Stomach (tissue), 9 donors: ENCODE results near the gene DKK2. TPM values are rescaled to one million over a fixed set of nuclear protein-coding genes. Genes with fewer than 3 reads are reported as not detected.

ENCODE experiments used
- DNase-seq, 2 donors: peaks; one replicate each; pipeline versions ENCODE4 v3.0.0 to v3.0.0-alpha.2; 2013 to 2019
- H3K27ac ChIP-seq, 5 donors: fragments of 200-600 bp in 4 of 5; sonication (generic) in 4 of 5; one replicate each; pipeline ENCODE4 v1.5.1; 2013 to 2019; ENCODE audit warnings: mild to moderate bottlenecking in 1 of 5, moderate library complexity in 1 of 5
- H3K27me3 ChIP-seq, 3 donors: fragments of 200-600 bp; sonication (generic); one replicate each; pipeline ENCODE4 v1.5.1; 2017 to 2019; ENCODE audit warnings: mixed run types in 1 of 3
- H3K36me3 ChIP-seq, 4 donors: fragments of 200-600 bp; sonication (generic); 1 replicate in 3 of 4; 2 replicates in 1 of 4; pipeline ENCODE4 v1.5.1; 2016 to 2019
- H3K4me1 ChIP-seq, 4 donors: fragments of 200-600 bp; sonication (generic); one replicate each; pipeline ENCODE4 v1.5.1; 2016 to 2019
- H3K4me3 ChIP-seq, 4 donors: fragments of 200-600 bp; sonication (generic) in 3 of 4; one replicate each; pipeline ENCODE4 v1.5.1; 2016 to 2019; ENCODE audit warnings: mild to moderate bottlenecking in 1 of 4
- H3K9me3 ChIP-seq, 4 donors: fragments of 200-600 bp; sonication (generic); one replicate each; pipeline ENCODE4 v1.5.1; 2016 to 2019
- EP300 ChIP-seq: sonication (generic); formaldehyde crosslinking; IDR thresholded peaks from one replicate; pipeline ENCODE4 v1.6.1; 2017; ENCODE audit warnings: antibody characterized with exemption
- POLR2A ChIP-seq, 4 donors: fragments of 450-650 bp; IDR thresholded peaks; one replicate each; pipeline ENCODE4 v1.6.1; 2016; ENCODE audit warnings: antibody characterized with exemption in 4 of 4, control low read depth in 2 of 4, mild to moderate bottlenecking in 1 of 4, moderate library complexity in 1 of 4
- POLR2AphosphoS5 ChIP-seq, 3 donors: sonication (generic); formaldehyde crosslinking; IDR thresholded peaks; one replicate each; pipeline ENCODE4 v1.6.1; 2016; ENCODE audit warnings: antibody characterized with exemption in 3 of 3
- WGBS, 5 donors: extraction: QIAGEN DNeasy Blood & Tissue Kit in 3 of 5; methylation state at CpG; one replicate each; pipeline versions ENCODE4 v1.1.5 to v1.1.7; 2013 to 2018; 5-methylcytosine and 5-hydroxymethylcytosine counted together
- intact Hi-C: fragments of 100-400 bp; cut with DNase I; formaldehyde crosslinking; loops from one replicate; pipeline ENCODE4 v1.15.1; 2023; ENCODE audit warnings: low total_unique reads
- polyA plus RNA-seq, 3 donors: library from polyadenylated mRNA; stranded (reverse); fragments of 200-250 nt; gene quantifications; one replicate each; pipeline ENCODE4 v1.2.3, GENCODE V29; 2013
- total RNA-seq, 5 donors: library from RNA; depleted of rRNA; stranded (reverse); fragments of >200 nt; gene quantifications; one replicate each; pipeline versions ENCODE4 v1.1.0 to v1.2.3, GENCODE V29; 2014 to 2016
- TF ChIP-seq, protein P1 (sequence below), 7 experiments: fragments of 450-650 bp in 4 of 7; fragments of 200-600 bp in 3 of 7; sonication (generic) in 3 of 7; IDR thresholded peaks; one replicate each; pipeline ENCODE4 v1.5.1; 2016 to 2019; ENCODE audit warnings: antibody characterized with exemption in 7 of 7, control low read depth in 2 of 7, mild to moderate bottlenecking in 1 of 7
- donor health status: healthy with polysubstance abuse.
- donor health status: Bipolar disorder and iron deficiency.
- donor health status: healthy.

DKK2 gene
- total and polyA plus RNA-seq, 8 donors: 0.05 to 2.6 (median 0.58) TPM; not detected in 5

DNA sequence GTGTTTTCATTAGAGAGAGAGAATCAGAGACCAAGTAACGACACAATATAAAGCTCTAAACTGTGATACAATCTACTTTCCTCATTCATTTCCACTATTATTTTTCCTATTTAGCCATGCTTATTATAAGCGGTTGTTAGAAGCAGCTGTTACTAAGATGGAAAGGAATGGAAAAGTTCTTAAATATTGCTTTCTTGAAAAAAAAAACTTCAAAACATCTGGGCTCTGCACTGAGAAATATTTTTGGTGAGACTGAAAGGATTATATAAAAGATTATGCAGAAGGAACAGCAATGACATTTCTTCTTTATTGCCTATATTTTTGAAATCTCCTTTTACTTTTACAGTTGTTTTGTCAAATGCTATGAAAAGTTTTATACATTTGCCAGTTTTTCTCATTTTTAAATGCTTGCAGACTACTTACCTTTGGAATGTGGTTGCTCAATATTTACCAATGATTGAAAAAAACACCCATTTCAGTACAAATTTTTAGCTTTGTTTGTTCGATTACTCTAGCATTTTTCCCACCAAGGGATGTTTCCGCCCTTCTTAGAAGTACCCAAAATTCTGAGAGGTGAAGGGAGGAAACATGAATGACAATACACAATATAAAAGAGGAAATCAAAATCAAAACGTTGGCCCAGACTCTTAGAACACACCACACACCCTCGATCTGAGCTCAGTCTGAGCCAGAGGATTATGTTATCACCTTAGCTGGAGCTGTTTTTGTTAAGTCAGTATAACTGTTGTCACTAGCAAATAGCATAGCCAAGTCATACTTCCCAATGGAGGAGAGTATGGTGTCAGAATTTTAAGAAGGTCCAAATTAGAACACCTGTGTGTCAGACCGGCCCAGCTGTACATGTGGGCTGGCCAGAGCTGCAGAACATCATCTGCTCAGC is 18.4 kb downstream of the DKK2 start:
- H3K4me3 ChIP-seq: no peak overlapping the region
- no peak for DNase-seq
- no peaks in the 10 kb centered on the region for H3K27me3 ChIP-seq
- intact Hi-C loops: no loop called here
- no peak overlapping the region for H3K27ac ChIP-seq
- no peaks in the 10 kb centered on the region for H3K36me3 ChIP-seq
- no peaks in the 10 kb centered on the region for H3K4me1 ChIP-seq
- TF ChIP-seq POLR2A (IDR thresholded peaks at IDR 0.05) (no peak), EP300 (no peak)
- WGBS, 5 donors: 57 to 62% (median 61%) methylated on average over 7 of the region's 7 CpGs
- H3K9me3 ChIP-seq: no peaks in the 10 kb centered on the region

DNA sequence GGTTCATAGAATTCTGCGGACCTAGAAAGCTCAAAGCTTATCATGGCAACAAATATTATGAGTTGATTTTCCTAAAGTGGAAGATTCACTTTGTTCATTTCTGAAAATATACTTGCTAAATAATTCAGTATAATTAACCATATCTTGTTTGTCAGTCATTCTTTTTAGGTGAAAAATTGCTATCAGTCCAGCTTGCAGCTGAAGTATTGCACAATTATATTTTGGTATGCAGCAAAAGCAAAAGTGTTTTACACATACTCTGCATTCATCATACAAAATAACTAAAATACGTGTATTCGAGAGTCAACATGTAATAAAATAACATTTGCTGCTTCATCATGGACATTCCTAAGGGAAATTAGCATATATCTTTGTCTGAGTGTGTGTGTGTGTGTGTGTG is 24.8 kb downstream of the DKK2 start:
- Histone ChIP-seq H3K27me3 (no peaks in the 10 kb centered on the region), H3K36me3 (no peaks in the 10 kb centered on the region), H3K9me3 (no peaks in the 10 kb centered on the region), H3K27ac (no peak overlapping the region), H3K4me3 (no peak overlapping the region), H3K4me1 (no peaks in the 10 kb centered on the region)
- 83 to 89% (median 84%) methylated on average over 3 of the region's 3 CpGs for WGBS, 5 donors
- no peak for DNase-seq
- intact Hi-C loops: no loop called here
- TF ChIP-seq POLR2A (IDR thresholded peaks at IDR 0.05) (no peak), POLR2AphosphoS5 (IDR thresholded peaks at IDR 0.05) (no peak)

DNA sequence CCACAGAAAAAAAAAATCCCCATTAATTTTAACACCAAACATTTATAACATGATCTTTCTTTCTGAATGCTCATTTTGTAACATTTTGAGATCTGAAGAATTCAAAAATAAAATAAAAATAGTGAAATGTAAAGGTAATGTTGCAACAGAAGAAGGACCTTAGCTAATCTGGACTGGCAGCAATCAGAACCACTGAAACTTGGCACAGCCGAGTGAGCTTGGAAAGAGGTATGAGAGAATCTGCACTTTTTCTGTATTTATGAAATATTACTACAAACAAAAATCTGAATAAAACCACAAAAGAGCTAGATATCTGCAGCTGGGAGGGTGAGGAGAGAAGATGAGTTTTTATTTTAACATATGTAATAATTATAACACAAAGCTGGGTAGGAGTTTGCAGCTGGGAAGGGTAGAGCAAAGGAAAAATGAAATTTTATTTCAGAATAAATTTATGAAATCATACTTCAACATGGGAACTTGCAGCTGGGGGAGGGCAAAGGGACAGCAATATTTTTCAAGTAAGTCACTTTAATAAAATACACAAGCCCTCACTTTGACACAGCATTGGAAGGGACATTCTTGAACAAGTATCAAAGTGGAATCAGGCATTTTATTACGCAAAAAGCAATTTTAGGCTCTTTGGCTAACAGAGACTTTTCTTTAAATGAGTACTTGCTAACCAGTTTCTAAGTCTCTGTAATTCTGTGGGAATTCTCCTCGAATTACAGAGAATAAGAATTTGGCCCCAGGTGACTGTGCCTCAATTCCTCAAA is 26.7 kb downstream of the DKK2 start:
- no peaks in the 10 kb centered on the region for H3K4me1 ChIP-seq
- WGBS, 5 donors: 69 to 73% (median 72%) methylated on average over 3 of the region's 3 CpGs

DNA sequence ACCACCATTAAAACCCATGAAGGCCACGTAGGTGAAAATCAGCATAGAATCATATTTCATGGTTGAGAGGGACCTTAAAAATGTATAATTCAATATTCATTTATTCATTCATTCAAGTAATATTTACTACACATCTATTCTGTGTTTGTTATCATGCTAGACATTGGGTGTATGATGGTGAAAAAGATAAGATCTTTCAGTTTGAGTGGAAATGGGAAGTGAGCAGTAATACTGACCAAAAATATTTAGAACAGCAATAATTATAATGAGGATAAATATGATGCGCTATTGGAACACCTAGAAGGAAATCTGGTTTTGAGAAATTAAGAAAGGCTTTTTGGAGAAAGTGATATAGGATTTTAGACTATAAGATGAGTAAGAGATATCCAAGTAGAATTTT is 28.0 kb downstream of the DKK2 start:
- no peak for DNase-seq
- H3K9me3 ChIP-seq: no peaks in the 10 kb centered on the region
- no peak overlapping the region for H3K4me3 ChIP-seq
- no peaks in the 10 kb centered on the region for H3K27me3 ChIP-seq
- no peaks in the 10 kb centered on the region for H3K36me3 ChIP-seq
- no peaks in the 10 kb centered on the region for H3K4me1 ChIP-seq
- TF ChIP-seq, protein P1, sequence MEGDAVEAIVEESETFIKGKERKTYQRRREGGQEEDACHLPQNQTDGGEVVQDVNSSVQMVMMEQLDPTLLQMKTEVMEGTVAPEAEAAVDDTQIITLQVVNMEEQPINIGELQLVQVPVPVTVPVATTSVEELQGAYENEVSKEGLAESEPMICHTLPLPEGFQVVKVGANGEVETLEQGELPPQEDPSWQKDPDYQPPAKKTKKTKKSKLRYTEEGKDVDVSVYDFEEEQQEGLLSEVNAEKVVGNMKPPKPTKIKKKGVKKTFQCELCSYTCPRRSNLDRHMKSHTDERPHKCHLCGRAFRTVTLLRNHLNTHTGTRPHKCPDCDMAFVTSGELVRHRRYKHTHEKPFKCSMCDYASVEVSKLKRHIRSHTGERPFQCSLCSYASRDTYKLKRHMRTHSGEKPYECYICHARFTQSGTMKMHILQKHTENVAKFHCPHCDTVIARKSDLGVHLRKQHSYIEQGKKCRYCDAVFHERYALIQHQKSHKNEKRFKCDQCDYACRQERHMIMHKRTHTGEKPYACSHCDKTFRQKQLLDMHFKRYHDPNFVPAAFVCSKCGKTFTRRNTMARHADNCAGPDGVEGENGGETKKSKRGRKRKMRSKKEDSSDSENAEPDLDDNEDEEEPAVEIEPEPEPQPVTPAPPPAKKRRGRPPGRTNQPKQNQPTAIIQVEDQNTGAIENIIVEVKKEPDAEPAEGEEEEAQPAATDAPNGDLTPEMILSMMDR (IDR thresholded peaks at IDR 0.05): no peak
- intact Hi-C loops: no loop called here
- no peak overlapping the region for H3K27ac ChIP-seq
- 76 to 82% (median 80%) methylated on average over 2 of the region's 2 CpGs for WGBS, 5 donors

More for the DNA sequence above, 26.7 kb downstream of the DKK2 start:
- TF ChIP-seq POLR2A (IDR thresholded peaks at IDR 0.05) (no peak), POLR2AphosphoS5 (IDR thresholded peaks at IDR 0.05) (no peak), EP300 (no peak)
- TF ChIP-seq, protein P1 (IDR thresholded peaks at IDR 0.05): no peak
- Histone ChIP-seq H3K4me3 (no peak overlapping the region), H3K27me3 (no peaks in the 10 kb centered on the region), H3K36me3 (no peaks in the 10 kb centered on the region), H3K9me3 (no peaks in the 10 kb centered on the region), H3K27ac (no peak overlapping the region)
- no peak for DNase-seq
- intact Hi-C loops: no loop called here

- Histone ChIP-seq H3K9me3 (no peaks in the 10 kb centered on the region), H3K4me3 (no peak overlapping the region), H3K27me3 (no peaks in the 10 kb centered on the region), H3K27ac (no peak overlapping the region), H3K36me3 (no peaks in the 10 kb centered on the region), H3K4me1 (no peaks in the 10 kb centered on the region)
- intact Hi-C loops: no loop called here
- TF ChIP-seq, protein P1 (IDR thresholded peaks at IDR 0.05): no peak
- TF ChIP-seq EP300 (no peak), POLR2AphosphoS5 (IDR thresholded peaks at IDR 0.05) (no peak), POLR2A (IDR thresholded peaks at IDR 0.05) (no peak)
- no peak for DNase-seq
Observed at GRCh38 chr4:107006218-107006617, 29.9 kb downstream of the DKK2 start.
